Measurements from ENCODE around the gene ID2.
"Not testable (repeated sequence)": the region's sequence is repeated elsewhere in the genome, so short reads cannot be mapped to it uniquely, and the experiment has no call there.

Gene ID2

GRCh38 chr2:8721410-8721809 is 39.6 kb downstream of the ID2 start:
- no peak for DNase-seq (ENCODE audit: low spot score)
- ChIA-PET CTCF (no interaction called here), POLR2A (ENCODE audit: low non-redundant PET) (no interaction called here)
- H3K27ac ChIP-seq, result no peak overlapping the region
- no peak for TF ChIP-seq CTCF (conservative IDR thresholded peaks at IDR 0.05; ENCODE audit: low read depth)

GRCh38 chr2:8722986-8723385 is 41.1 kb downstream of the ID2 start:
- CTCF ChIA-PET, result no interaction called here
- POLR2A ChIA-PET (ENCODE audit: low non-redundant PET), result no interaction called here
- no peak for DNase-seq (ENCODE audit: low spot score)
- no peak for TF ChIP-seq CTCF (conservative IDR thresholded peaks at IDR 0.05; ENCODE audit: low read depth)
- H3K27ac ChIP-seq, result no peak overlapping the region

- CTCF ChIA-PET, result no interaction called here
- TF ChIP-seq CTCF (conservative IDR thresholded peaks at IDR 0.05; ENCODE audit: low read depth), result no peak
- POLR2A ChIA-PET (ENCODE audit: low non-redundant PET), result no interaction called here
- no peak overlapping the region for H3K27ac ChIP-seq
- no peak for DNase-seq (ENCODE audit: low spot score)
Observed at GRCh38 chr2:8725838-8726237, 44.0 kb downstream of the ID2 start.

GRCh38 chr2:8728305-8729015 is 46.6 kb downstream of the ID2 start:
- ChIA-PET CTCF (no interaction called here), POLR2A (ENCODE audit: low non-redundant PET) (no interaction called here)
- no peak overlapping the region for H3K27ac ChIP-seq
- no peak for DNase-seq (ENCODE audit: low spot score)
- TF ChIP-seq CTCF (conservative IDR thresholded peaks at IDR 0.05; ENCODE audit: low read depth), result no peak

GRCh38 chr2:8729101-8729500 is 47.2 kb downstream of the ID2 start:
- DNase-seq (ENCODE audit: low spot score); H3K27ac ChIP-seq; POLR2A ChIA-PET (ENCODE audit: low non-redundant PET); CTCF ChIA-PET: not testable (repeated sequence)

- ChIA-PET POLR2A (ENCODE audit: low non-redundant PET) (no interaction called here), CTCF (no interaction called here)
- no peak overlapping the region for H3K27ac ChIP-seq
- DNase-seq (ENCODE audit: low spot score), result no peak
- no peak for TF ChIP-seq CTCF (conservative IDR thresholded peaks at IDR 0.05; ENCODE audit: low read depth)
Observed at GRCh38 chr2:8729939-8730338, 48.1 kb downstream of the ID2 start.

GRCh38 chr2:8732601-8733000 is 50.7 kb downstream of the ID2 start:
- H3K27ac ChIP-seq, result no peak overlapping the region
- no peak for DNase-seq (ENCODE audit: low spot score)
- POLR2A ChIA-PET (ENCODE audit: low non-redundant PET), result no interaction called here
- TF ChIP-seq CTCF (conservative IDR thresholded peaks at IDR 0.05; ENCODE audit: low read depth), result no peak
- CTCF ChIA-PET, result interaction anchor here (0.7 kb wide), 1 partner anchor 200 kb away, joined by 4 read pairs; no protein-coding TSS in a partner anchor

Measured in RWPE1 (cell line).